Hepatocyte (in vitro differentiated cells): ENCODE measurements around the gene FOXN4.

Source experiments
- EZH2 ChIP-seq: fragments of 200-600 bp; sonication (generic); IDR thresholded peaks from 2 replicates; pipeline ENCODE4 v1.6.1; 2016; ENCODE audit warnings: antibody characterized with exemption, mild to moderate bottlenecking, borderline replicate concordance
- EZH2phosphoT487 ChIP-seq: fragments of 200-600 bp; sonication (generic); IDR thresholded peaks from one replicate; pipeline ENCODE4 v1.6.1; 2018; ENCODE audit warnings: antibody characterized with exemption, mild to moderate bottlenecking, low read depth, moderate library complexity; ENCODE audit not compliant: unreplicated experiment, severe bottlenecking
- TF ChIP-seq, protein P1 (sequence below): fragments of 200-600 bp; sonication (generic); IDR thresholded peaks from 2 replicates; pipeline ENCODE4 v1.5.1; 2016; ENCODE audit warnings: antibody characterized with exemption, mild to moderate bottlenecking; ENCODE audit not compliant: poor library complexity

DNA sequence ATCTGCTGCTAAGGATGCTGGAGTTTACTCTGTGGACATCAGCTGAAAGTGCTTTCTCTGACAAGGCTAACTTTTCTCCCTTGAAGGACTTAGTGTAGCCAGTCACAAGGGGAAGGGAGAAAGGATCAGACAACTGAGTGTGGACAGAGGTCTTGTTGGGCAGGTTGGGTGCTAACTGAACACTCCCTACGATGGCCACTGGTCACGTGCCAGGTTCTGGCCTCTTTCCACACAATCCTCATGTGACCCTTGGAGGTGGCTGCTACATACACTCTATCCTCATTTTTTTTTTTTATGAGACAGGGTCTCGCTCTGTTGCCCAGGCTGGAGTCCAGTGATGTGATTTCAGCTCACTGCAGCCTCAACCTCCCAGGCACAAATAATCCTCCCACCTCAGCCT is 39.7 kb downstream of the FOXN4 start:
- TF ChIP-seq, protein P1, sequence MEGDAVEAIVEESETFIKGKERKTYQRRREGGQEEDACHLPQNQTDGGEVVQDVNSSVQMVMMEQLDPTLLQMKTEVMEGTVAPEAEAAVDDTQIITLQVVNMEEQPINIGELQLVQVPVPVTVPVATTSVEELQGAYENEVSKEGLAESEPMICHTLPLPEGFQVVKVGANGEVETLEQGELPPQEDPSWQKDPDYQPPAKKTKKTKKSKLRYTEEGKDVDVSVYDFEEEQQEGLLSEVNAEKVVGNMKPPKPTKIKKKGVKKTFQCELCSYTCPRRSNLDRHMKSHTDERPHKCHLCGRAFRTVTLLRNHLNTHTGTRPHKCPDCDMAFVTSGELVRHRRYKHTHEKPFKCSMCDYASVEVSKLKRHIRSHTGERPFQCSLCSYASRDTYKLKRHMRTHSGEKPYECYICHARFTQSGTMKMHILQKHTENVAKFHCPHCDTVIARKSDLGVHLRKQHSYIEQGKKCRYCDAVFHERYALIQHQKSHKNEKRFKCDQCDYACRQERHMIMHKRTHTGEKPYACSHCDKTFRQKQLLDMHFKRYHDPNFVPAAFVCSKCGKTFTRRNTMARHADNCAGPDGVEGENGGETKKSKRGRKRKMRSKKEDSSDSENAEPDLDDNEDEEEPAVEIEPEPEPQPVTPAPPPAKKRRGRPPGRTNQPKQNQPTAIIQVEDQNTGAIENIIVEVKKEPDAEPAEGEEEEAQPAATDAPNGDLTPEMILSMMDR = no peak
- TF ChIP-seq EZH2phosphoT487 (no peak), EZH2 (no peak)
